Endothelial cell of umbilical vein (primary cell): ENCODE results near the gene MAPK8. TPM values are rescaled to one million over a fixed set of nuclear protein-coding genes. Genes with fewer than 3 reads are reported as not detected.

ENCODE experiments used
- BruUV-seq: library from RNA; stranded (reverse); fragments of 400-500 nt; replicated peaks from 2 replicates; lab custom pipeline; 2021; lab: Mats Ljungman, UMichigan
- CTCF ChIA-PET: fragments of 300-600, 350-600 bp; sonication (Branson Sonifier 250); formaldehyde crosslinking; loops from one replicate; lab custom pipeline; 2021; ENCODE audit warnings: antibody characterized with exemption, inconsistent platforms; lab: Charles Lee
- POLR2A ChIA-PET: fragments of 300-600, 350-600 bp; sonication (Branson Sonifier 250); formaldehyde crosslinking; loops from one replicate; lab custom pipeline; 2021; ENCODE audit warnings: antibody characterized with exemption, inconsistent platforms; lab: Charles Lee
- DNase-seq: peaks from one replicate; pipeline ENCODE4 v3.0.0-alpha.2; 2011; ENCODE audit warnings: low read depth, low spot score
- FAIRE-seq: peaks from 2 replicates; lab custom pipeline; 2011; peaks lifted over from hg19 to GRCh38; lab: Jason Lieb, UNC
- H2AFZ ChIP-seq: 2 replicates; pipeline ENCODE4 v1.6.0; 2012; ENCODE audit warnings: low read depth, low read length, control low read depth, inconsistent platforms
- H3K27ac ChIP-seq: 2 replicates; pipeline ENCODE4 v1.5.1; 2011; ENCODE audit warnings: low read depth, mild to moderate bottlenecking, control low read depth, low read length, moderate library complexity; ENCODE audit not compliant: insufficient read depth
- H3K27me3 ChIP-seq, 2 experiments: 2 replicates each; pipeline versions ENCODE4 v1.6.0 to v1.6.1; 2011; ENCODE audit warnings: low read length in 2 of 2, mixed read lengths in 1 of 2; ENCODE audit not compliant: control insufficient read depth in 2 of 2, insufficient read depth in 2 of 2
- H3K36me3 ChIP-seq, 2 experiments: 2 replicates in 1 of 2; 3 replicates in 1 of 2; pipeline ENCODE4 v1.5.1; 2011; ENCODE audit warnings: low read length in 2 of 2, mild to moderate bottlenecking in 1 of 2, moderate library complexity in 1 of 2; ENCODE audit not compliant: control insufficient read depth in 2 of 2, insufficient read depth in 2 of 2; ENCODE audit errors: extremely low read depth in 1 of 2
- H3K4me1 ChIP-seq: 3 replicates; pipeline ENCODE4 v1.5.1; 2011; ENCODE audit warnings: mild to moderate bottlenecking, low read length; ENCODE audit not compliant: control insufficient read depth, insufficient read depth; ENCODE audit errors: extremely low read depth
- H3K4me2 ChIP-seq: 2 replicates; pipeline ENCODE4 v1.6.1; 2011; ENCODE audit warnings: low read length, control low read depth, mixed read lengths; ENCODE audit not compliant: insufficient read depth
- H3K4me3 ChIP-seq, 3 experiments: fragments of 200-600 bp in 1 of 3; sonication (generic), shearing (Covaris generic) in 1 of 3; replicated peaks in 1 of 3; 2 replicates each; pipeline ENCODE4 v1.5.1; 2011 to 2016; ENCODE audit warnings: control low read depth in 3 of 3, low read length in 3 of 3, mild to moderate bottlenecking in 2 of 3, inconsistent platforms in 1 of 3, low read depth in 1 of 3, moderate library complexity in 1 of 3; ENCODE audit not compliant: insufficient read depth in 1 of 3
- H3K79me2 ChIP-seq: 2 replicates; pipeline ENCODE4 v1.6.0; 2012; ENCODE audit warnings: low read length, inconsistent platforms; ENCODE audit not compliant: control insufficient read depth, insufficient read depth
- H3K9ac ChIP-seq: replicated peaks from 2 replicates; pipeline ENCODE3; 2011; ENCODE audit warnings: low read length, control low read depth; ENCODE audit not compliant: insufficient read depth; ENCODE audit errors: extremely low read depth
- H3K9me1 ChIP-seq: replicated peaks from 3 replicates; pipeline ENCODE4 v1.6.0; 2011; ENCODE audit warnings: mild to moderate bottlenecking, low read length; ENCODE audit not compliant: control insufficient read depth, insufficient read depth; ENCODE audit errors: extremely low read depth
- H3K9me3 ChIP-seq: replicated peaks from 2 replicates; pipeline ENCODE4 v1.5.1; 2012; ENCODE audit warnings: low read length, inconsistent platforms; ENCODE audit not compliant: control insufficient read depth, insufficient read depth
- H4K20me1 ChIP-seq: replicated peaks from 2 replicates; pipeline ENCODE3; 2011; ENCODE audit warnings: mild to moderate bottlenecking, low read length; ENCODE audit not compliant: control insufficient read depth, insufficient read depth; ENCODE audit errors: extremely low read depth
- EZH2 ChIP-seq: IDR thresholded peaks from 2 replicates; pipeline ENCODE4 v1.6.1; 2012; ENCODE audit warnings: borderline replicate concordance, low read depth, mild to moderate bottlenecking, moderate library complexity, low read length, inconsistent platforms; ENCODE audit not compliant: severe bottlenecking
- FOS ChIP-seq: IDR thresholded peaks from 2 replicates; pipeline ENCODE4 v1.6.1; 2011; ENCODE audit warnings: mild to moderate bottlenecking, low read length, moderate library complexity, borderline replicate concordance; ENCODE audit not compliant: insufficient read depth
- GATA2 ChIP-seq: IDR thresholded peaks from 2 replicates; pipeline ENCODE4 v1.7.0; 2011; ENCODE audit warnings: low read depth, mild to moderate bottlenecking, moderate library complexity, mixed read lengths, low read length; ENCODE audit not compliant: insufficient read length, insufficient read depth
- JUN ChIP-seq: IDR thresholded peaks from 2 replicates; pipeline ENCODE4 v1.6.1; 2011; ENCODE audit warnings: borderline replicate concordance, low read depth; ENCODE audit not compliant: insufficient read length, insufficient read depth
- MYC ChIP-seq: IDR thresholded peaks from one replicate; pipeline ENCODE4 v1.6.1; 2011; ENCODE audit warnings: mild to moderate bottlenecking, low read depth, low read length
- POLR2A ChIP-seq: IDR thresholded peaks from 2 replicates; pipeline ENCODE4 v1.6.1; 2012; ENCODE audit warnings: low read depth, mild to moderate bottlenecking, control low read depth, low read length
- POLR2AphosphoS5 ChIP-seq: IDR thresholded peaks from 2 replicates; pipeline ENCODE4 v1.6.1; 2012; ENCODE audit warnings: low read depth, mild to moderate bottlenecking, control low read depth, low read length, moderate library complexity; ENCODE audit not compliant: insufficient read depth
- dilution Hi-C: fragments of 300-500 bp; cut with MboI; formaldehyde crosslinking; loops from one replicate; pipeline ENCODE4 v1.15.0; 2019; ENCODE audit warnings: low sequenced_read_pairs; ENCODE audit not compliant: extremely low pct_ligation_motif_present
- intact Hi-C: fragments of 100-400 bp; cut with micrococcal nuclease; formaldehyde crosslinking; loops from one replicate; pipeline ENCODE4 v1.10.0; 2022
- polyA plus RNA-seq, 4 experiments: library from polyadenylated mRNA; depleted of rRNA in 3 of 4; stranded (reverse) in 3 of 4; unstranded in 1 of 4; fragments of >200 nt; gene quantifications; 2 replicates each; pipeline versions ENCODE4 v1.2.1 to v1.2.3, GENCODE V29; 2011 to 2012; ENCODE audit warnings: missing spikeins in 1 of 4
- total RNA-seq: library from RNA; stranded (reverse); gene quantifications from 2 replicates; pipeline ENCODE4 v1.2.3, GENCODE V29; 2021
- TF ChIP-seq, protein P1 (sequence below), 2 donors: IDR thresholded peaks; 1 replicate in 1 of 2; 2 replicates in 1 of 2; pipeline ENCODE4 v1.5.1; 2011; ENCODE audit warnings: low read length in 2 of 2, mild to moderate bottlenecking in 2 of 2, moderate library complexity in 2 of 2, control low read depth in 1 of 2, inconsistent platforms in 1 of 2, low read depth in 1 of 2; ENCODE audit not compliant: insufficient read depth in 1 of 2; ENCODE audit errors: extremely low read depth in 1 of 2
- TF ChIP-seq, protein P2 (sequence below): IDR thresholded peaks from 2 replicates; pipeline ENCODE4 v1.6.1; 2011; ENCODE audit not compliant: insufficient read depth, insufficient read length

MAPK8 gene
- total and polyA plus RNA-seq, 2 donors (not counting 3 experiments of a cell fraction or from before 2014, with no cell fraction given) = 25.3 to 56.2 TPM

DNA sequence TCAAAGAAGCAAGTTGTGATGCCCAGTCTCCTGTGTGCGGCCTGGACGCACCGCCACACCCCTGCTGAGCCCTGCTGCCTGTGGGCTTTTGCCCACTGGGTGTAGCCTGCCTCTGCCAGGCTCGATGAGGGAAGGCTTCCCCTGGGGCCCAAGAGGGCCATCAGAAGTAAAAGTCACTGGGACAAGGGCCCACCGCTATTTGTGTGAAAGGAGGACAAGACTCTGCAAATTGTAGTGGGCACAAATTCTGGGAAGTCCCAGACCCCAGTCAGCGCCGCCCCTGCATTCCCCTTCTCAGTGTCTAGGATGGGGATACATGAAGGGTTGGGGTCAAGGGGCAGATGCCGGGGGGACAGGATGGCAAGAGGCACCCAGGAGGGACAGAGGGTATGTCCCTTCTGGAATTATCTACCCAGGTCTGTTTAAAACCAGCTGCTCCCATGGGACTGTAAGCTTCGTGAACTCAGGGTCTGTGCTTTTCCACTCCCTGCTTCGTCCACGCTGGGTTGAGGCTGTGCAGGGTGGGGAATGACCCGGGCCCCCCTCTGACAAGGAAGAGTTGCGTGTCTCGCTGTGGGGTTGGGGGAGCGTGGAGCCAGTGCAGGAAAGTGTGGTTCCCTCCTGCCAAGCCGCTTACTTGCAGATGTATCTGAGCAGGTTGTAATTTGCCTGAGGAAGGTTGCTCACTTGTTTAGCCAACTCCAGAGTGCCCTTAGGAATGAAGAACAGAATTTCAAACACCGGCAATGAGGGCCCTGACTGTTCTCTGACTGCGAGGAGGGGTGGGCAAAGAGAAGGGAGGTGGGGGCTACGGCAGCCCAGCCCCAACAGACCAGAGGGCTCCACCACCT lies 147.2 kb downstream of the MAPK8 start:
- CTCF ChIA-PET = interaction anchor here (0.8 to 1.2 kb wide), 2 partner anchors 9 to 10 kb away, joined by 3 to 4 read pairs; no protein-coding TSS in a partner anchor
- no peak for FAIRE-seq
- TF ChIP-seq GATA2 (no peak), MYC (no peak), EZH2 (no peak), FOS (no peak), POLR2A (no peak), POLR2AphosphoS5 (no peak), JUN (no peak)
- TF ChIP-seq, protein P1, sequence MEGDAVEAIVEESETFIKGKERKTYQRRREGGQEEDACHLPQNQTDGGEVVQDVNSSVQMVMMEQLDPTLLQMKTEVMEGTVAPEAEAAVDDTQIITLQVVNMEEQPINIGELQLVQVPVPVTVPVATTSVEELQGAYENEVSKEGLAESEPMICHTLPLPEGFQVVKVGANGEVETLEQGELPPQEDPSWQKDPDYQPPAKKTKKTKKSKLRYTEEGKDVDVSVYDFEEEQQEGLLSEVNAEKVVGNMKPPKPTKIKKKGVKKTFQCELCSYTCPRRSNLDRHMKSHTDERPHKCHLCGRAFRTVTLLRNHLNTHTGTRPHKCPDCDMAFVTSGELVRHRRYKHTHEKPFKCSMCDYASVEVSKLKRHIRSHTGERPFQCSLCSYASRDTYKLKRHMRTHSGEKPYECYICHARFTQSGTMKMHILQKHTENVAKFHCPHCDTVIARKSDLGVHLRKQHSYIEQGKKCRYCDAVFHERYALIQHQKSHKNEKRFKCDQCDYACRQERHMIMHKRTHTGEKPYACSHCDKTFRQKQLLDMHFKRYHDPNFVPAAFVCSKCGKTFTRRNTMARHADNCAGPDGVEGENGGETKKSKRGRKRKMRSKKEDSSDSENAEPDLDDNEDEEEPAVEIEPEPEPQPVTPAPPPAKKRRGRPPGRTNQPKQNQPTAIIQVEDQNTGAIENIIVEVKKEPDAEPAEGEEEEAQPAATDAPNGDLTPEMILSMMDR (IDR thresholded peaks at IDR 0.05; ENCODE audit: extremely low read depth in 1 of 2, insufficient read depth in 1 of 2, low read depth in 1 of 2, low read length in 2 of 2) = no peak
- TF ChIP-seq, protein P2, sequence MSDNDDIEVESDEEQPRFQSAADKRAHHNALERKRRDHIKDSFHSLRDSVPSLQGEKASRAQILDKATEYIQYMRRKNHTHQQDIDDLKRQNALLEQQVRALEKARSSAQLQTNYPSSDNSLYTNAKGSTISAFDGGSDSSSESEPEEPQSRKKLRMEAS = no peak

More for the DNA sequence above, 147.2 kb downstream of the MAPK8 start:
- Histone ChIP-seq H4K20me1 (no peaks in the 10 kb centered on the region), H3K27me3 (no peaks in the 10 kb centered on the region), H3K79me2 (peaks cover 2% of the 10 kb centered on the region), H3K4me1 (peaks cover 14% of the 10 kb centered on the region), H3K9me3 (no peaks in the 10 kb centered on the region), H3K36me3 (peaks cover 3 to 14% of the 10 kb centered on the region in 2 experiments), H3K9ac (no peak overlapping the region), H3K9me1 (no peaks in the 10 kb centered on the region), H3K4me2 (no peak overlapping the region), H3K4me3 (no peak overlapping the region), H3K27ac (no peak overlapping the region), H2AFZ (no peak overlapping the region)
- dilution Hi-C loops = no loop called here
- DNase-seq = no peak
- intact Hi-C loops = no loop called here
- POLR2A ChIA-PET = no interaction called here
- no TSS peak for BruUV-seq
